Kidney epithelial cell (primary cell): Measurements from ENCODE around the gene DOP1B. TPM values are rescaled to one million over a fixed set of nuclear protein-coding genes. Genes with fewer than 3 reads are reported as not detected.
A peak's percentile ranks its signal among the peaks of the same experiment; 100 is the strongest.

ENCODE experiments used
- DNase-seq: peaks from one replicate; pipeline ENCODE4 v3.0.0-alpha.2; 2010; ENCODE audit warnings: low read depth
- H3K27me3 ChIP-seq: 2 replicates; pipeline ENCODE4 v1.6.0; 2011; ENCODE audit warnings: low read length; ENCODE audit not compliant: control insufficient read depth, insufficient read depth
- H3K36me3 ChIP-seq: 2 replicates; pipeline ENCODE4 v1.5.1; 2011; ENCODE audit warnings: low read length; ENCODE audit not compliant: control insufficient read depth, insufficient read depth
- H3K4me3 ChIP-seq: 2 replicates; pipeline ENCODE4 v1.5.1; 2011; ENCODE audit warnings: low read depth, mild to moderate bottlenecking, control low read depth, low read length
- CTCF ChIP-seq: IDR thresholded peaks from 2 replicates; pipeline ENCODE4 v1.5.1; 2011; ENCODE audit warnings: mild to moderate bottlenecking, moderate library complexity, low read length, control low read depth, inconsistent platforms; ENCODE audit not compliant: insufficient read depth, poor library complexity, severe bottlenecking
- total RNA-seq: library from RNA; depleted of rRNA; stranded (reverse); fragments of >200 nt; gene quantifications from 2 replicates; pipeline ENCODE4 v1.2.3, GENCODE V29; 2015

The DOP1B gene
- total RNA-seq, 1 donor from 2014 or later, result 31.5 TPM

GRCh38 chr21:36156339-36156814, 247 bp upstream of the DOP1B start:
- Histone ChIP-seq H3K4me3 (peak overlapping the region; percentile 76), H3K27me3 (no peaks in the 10 kb centered on the region), H3K36me3 (no peaks in the 10 kb centered on the region)
- peak; percentile 70 for DNase-seq
- no peak for TF ChIP-seq CTCF

GRCh38 chr21:36159356-36159921, 2.8 kb downstream of the DOP1B start:
- no peak for TF ChIP-seq CTCF
- Histone ChIP-seq H3K27me3 (no peaks in the 10 kb centered on the region), H3K36me3 (no peaks in the 10 kb centered on the region), H3K4me3 (no peak overlapping the region)
- DNase-seq, result no peak

GRCh38 chr21:36160850-36161178, 4.2 kb downstream of the DOP1B start:
- Histone ChIP-seq H3K27me3 (no peaks in the 10 kb centered on the region), H3K36me3 (no peaks in the 10 kb centered on the region), H3K4me3 (no peak overlapping the region)
- DNase-seq, result no peak
- no peak for TF ChIP-seq CTCF

GRCh38 chr21:36162631-36163030, 6.0 kb downstream of the DOP1B start:
- TF ChIP-seq CTCF, result no peak
- Histone ChIP-seq H3K36me3 (no peaks in the 10 kb centered on the region), H3K27me3 (no peaks in the 10 kb centered on the region), H3K4me3 (no peak overlapping the region)
- DNase-seq, result no peak

- no peak for TF ChIP-seq CTCF
- no peaks in the 10 kb centered on the region for H3K36me3 ChIP-seq
- DNase-seq, result no peak
- no peaks in the 10 kb centered on the region for H3K27me3 ChIP-seq
- H3K4me3 ChIP-seq, result no peak overlapping the region
These were observed 7.4 kb downstream of the DOP1B start for GRCh38 chr21:36163750-36164741.

GRCh38 chr21:36165356-36165755, 8.7 kb downstream of the DOP1B start:
- no peak for TF ChIP-seq CTCF
- DNase-seq, result no peak

More at GRCh38 chr21:36165356-36165755, 8.7 kb downstream of the DOP1B start:
- Histone ChIP-seq H3K27me3 (no peaks in the 10 kb centered on the region), H3K4me3 (no peak overlapping the region), H3K36me3 (peaks cover 3% of the 10 kb centered on the region)
